Liver (tissue), 9 donors: ENCODE measurements around the gene AEBP2. TPM values are rescaled to one million over a fixed set of nuclear protein-coding genes. Genes with fewer than 3 reads are reported as not detected.

ENCODE experiments used
- DNase-seq: peaks from one replicate; pipeline ENCODE4 v3.0.0-alpha.2; 2017; ENCODE audit warnings: low spot score
- H3K27ac ChIP-seq, 2 donors: one replicate each; pipeline ENCODE4 v1.7.0; 2013; ENCODE audit warnings: inconsistent platforms in 2 of 2, low read length in 2 of 2, control low read depth in 1 of 2, low read depth in 1 of 2, mild to moderate bottlenecking in 1 of 2
- H3K27me3 ChIP-seq, 4 donors: one replicate each; pipeline versions ENCODE4 v1.6.1 to v1.7.0; 2013; ENCODE audit warnings: low read length in 3 of 4, inconsistent platforms in 1 of 4, mild to moderate bottlenecking in 1 of 4, moderate library complexity in 1 of 4; ENCODE audit not compliant: control insufficient read depth in 4 of 4, insufficient read depth in 4 of 4
- H3K36me3 ChIP-seq, 4 donors: one replicate each; pipeline versions ENCODE4 v1.6.1 to v1.7.0; 2013; ENCODE audit warnings: low read length in 3 of 4, mild to moderate bottlenecking in 3 of 4, low read depth in 1 of 4, moderate library complexity in 1 of 4; ENCODE audit not compliant: control insufficient read depth in 4 of 4, insufficient read depth in 3 of 4
- H3K4me1 ChIP-seq, 4 donors: one replicate each; pipeline versions ENCODE4 v1.6.1 to v1.7.0; 2013; ENCODE audit warnings: low read length in 3 of 4, mild to moderate bottlenecking in 3 of 4, moderate library complexity in 1 of 4; ENCODE audit not compliant: control insufficient read depth in 4 of 4, insufficient read depth in 4 of 4
- H3K4me3 ChIP-seq, 3 donors: one replicate each; pipeline versions ENCODE4 v1.6.1 to v1.7.0; 2013; ENCODE audit warnings: low read length in 3 of 3, control low read depth in 1 of 3, low read depth in 1 of 3, mild to moderate bottlenecking in 1 of 3
- H3K9ac ChIP-seq, 2 donors: one replicate each; pipeline ENCODE4 v1.7.0; 2013; ENCODE audit warnings: low read length in 2 of 2, mild to moderate bottlenecking in 2 of 2, moderate library complexity in 2 of 2, control low read depth in 1 of 2, low read depth in 1 of 2
- H3K9me3 ChIP-seq, 4 donors: one replicate each; pipeline versions ENCODE4 v1.6.1 to v1.7.0; 2013; ENCODE audit warnings: low read length in 3 of 4; ENCODE audit not compliant: control insufficient read depth in 4 of 4
- EGR1 ChIP-seq, 2 donors: IDR thresholded peaks; 2 replicates each; pipeline ENCODE4 v1.6.1; 2016 to 2018; ENCODE audit warnings: antibody characterized with exemption in 2 of 2, low read depth in 2 of 2
- FOXA1 ChIP-seq: IDR thresholded peaks from 2 replicates; pipeline ENCODE4 v1.6.1; 2016; ENCODE audit warnings: antibody characterized with exemption
- FOXA2 ChIP-seq: IDR thresholded peaks from 2 replicates; pipeline ENCODE4 v1.6.1; 2016; ENCODE audit warnings: antibody characterized with exemption
- GABPA ChIP-seq, 2 donors: IDR thresholded peaks in 1 of 2; conservative IDR thresholded peaks in 1 of 2; 2 replicates each; pipeline ENCODE4 v1.6.1; 2016; ENCODE audit warnings: antibody characterized with exemption in 2 of 2, mild to moderate bottlenecking in 1 of 2, moderate library complexity in 1 of 2
- HNF4A ChIP-seq, 2 donors: conservative IDR thresholded peaks; 2 replicates each; pipeline ENCODE4 v1.6.1; 2016; ENCODE audit warnings: antibody characterized with exemption in 2 of 2, mild to moderate bottlenecking in 2 of 2
- HNF4G ChIP-seq: IDR thresholded peaks from 2 replicates; pipeline ENCODE4 v1.6.1; 2016; ENCODE audit warnings: antibody characterized with exemption
- JUND ChIP-seq, 2 donors: IDR thresholded peaks; 2 replicates each; pipeline ENCODE4 v1.6.1; 2016; ENCODE audit warnings: antibody characterized with exemption in 2 of 2
- NR2F2 ChIP-seq: IDR thresholded peaks from 2 replicates; pipeline ENCODE4 v1.6.1; 2016; ENCODE audit warnings: antibody characterized with exemption
- RAD21 ChIP-seq, 2 donors: IDR thresholded peaks; 2 replicates each; pipeline ENCODE4 v1.6.1; 2016; ENCODE audit warnings: antibody characterized with exemption in 2 of 2, mild to moderate bottlenecking in 2 of 2
- RXRA ChIP-seq, 2 donors: IDR thresholded peaks; 2 replicates each; pipeline ENCODE4 v1.6.1; 2017 to 2018; ENCODE audit warnings: antibody characterized with exemption in 2 of 2, mild to moderate bottlenecking in 1 of 2
- SP1 ChIP-seq: IDR thresholded peaks from 2 replicates; pipeline ENCODE4 v1.6.1; 2018; ENCODE audit warnings: antibody characterized with exemption, mild to moderate bottlenecking
- TAF1 ChIP-seq: conservative IDR thresholded peaks from 2 replicates; pipeline ENCODE4 v1.6.1; 2016; ENCODE audit warnings: antibody characterized with exemption, mild to moderate bottlenecking
- YY1 ChIP-seq: IDR thresholded peaks from 2 replicates; pipeline ENCODE4 v1.6.1; 2016; ENCODE audit warnings: antibody characterized with exemption, mild to moderate bottlenecking
- WGBS: extraction: QIAGEN DNeasy Blood & Tissue Kit; methylation state at CpG from one replicate; pipeline ENCODE4 v1.1.7; 2013; 5-methylcytosine and 5-hydroxymethylcytosine counted together
- polyA plus RNA-seq, 2 donors: library from polyadenylated mRNA; stranded (reverse) in 1 of 2; unstranded in 1 of 2; fragments of 200-250 nt in 1 of 2; fragments of >200 nt in 1 of 2; fragmentation: Nextera tagmentation in 1 of 2; extraction: Ambion mirVana in 1 of 2; gene quantifications; one replicate each; pipeline versions ENCODE4 v1.2.1 to v1.2.3, GENCODE V29; 2013 to 2015
- total RNA-seq, 2 donors: library from RNA; depleted of rRNA; stranded (reverse); fragments of >200 nt; gene quantifications; one replicate each; pipeline ENCODE4 v1.2.3, GENCODE V29; 2014
- TF ChIP-seq, protein P1 (sequence below): IDR thresholded peaks from 2 replicates; pipeline ENCODE4 v1.6.1; 2016; ENCODE audit warnings: antibody characterized with exemption
- TF ChIP-seq, protein P2 (sequence below): IDR thresholded peaks from 2 replicates; pipeline ENCODE4 v1.6.1; 2016; ENCODE audit warnings: antibody characterized with exemption
- TF ChIP-seq, protein P3 (sequence below): IDR thresholded peaks from 2 replicates; pipeline ENCODE4 v1.6.1; 2016; ENCODE audit warnings: antibody characterized with exemption
- TF ChIP-seq, protein P4 (sequence below): fragments of 150-350 bp; IDR thresholded peaks from 2 replicates; pipeline ENCODE4 v1.5.1; 2017; ENCODE audit warnings: improper control_type of control experiment, low read depth, low read length; ENCODE audit not compliant: missing input control
- TF ChIP-seq, protein P5 (sequence below): IDR thresholded peaks from 2 replicates; pipeline ENCODE4 v1.6.1; 2016; ENCODE audit warnings: antibody characterized with exemption, mild to moderate bottlenecking
- donor health status: healthy.
- donor health status: healthy.
- donor health status: healthy.
- donor health status: healthy.
- donor health status: healthy.

AEBP2 gene
- total and polyA plus RNA-seq, 4 donors: 4.6 to 18.8 (median 8.9) TPM

DNA sequence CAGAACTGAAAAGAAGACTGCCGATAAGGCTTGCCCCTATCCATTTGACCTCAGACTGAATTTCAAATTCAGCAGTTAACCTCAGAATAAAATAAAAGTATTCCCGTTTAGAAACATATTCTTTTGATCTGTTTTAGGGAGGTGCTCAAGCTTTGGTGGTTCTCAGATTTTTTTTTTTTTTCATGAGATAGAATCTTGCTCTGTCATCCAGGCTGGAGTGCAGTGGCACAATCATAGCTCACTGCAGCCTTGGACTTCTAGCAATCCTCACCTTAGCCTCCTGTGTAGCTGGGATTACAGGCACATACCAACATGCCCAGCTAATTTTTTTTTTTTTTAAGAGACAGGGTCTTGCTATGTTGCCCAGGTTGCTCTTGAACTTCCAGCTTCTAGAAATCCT, 15.5 kb downstream of the AEBP2 start:
- Histone ChIP-seq H3K9me3 (no peaks in the 10 kb centered on the region), H3K36me3 (no peaks in the 10 kb centered on the region), H3K9ac (no peak overlapping the region), H3K4me1 (peaks cover 0 to 3% (median 0%) of the 10 kb centered on the region in 4 donors), H3K27me3 (no peaks in the 10 kb centered on the region), H3K27ac (no peak overlapping the region), H3K4me3 (no peak overlapping the region)
- no peak for DNase-seq
- WGBS: 92% methylated on average over 2 of the region's 2 CpGs
- no peak for TF ChIP-seq GABPA (IDR thresholded peaks at IDR 0.05 in 1 of 2, conservative IDR thresholded peaks at IDR 0.05 in 1 of 2)
- TF ChIP-seq YY1: no peak
- no peak for TF ChIP-seq EGR1 (IDR thresholded peaks at IDR 0.05; ENCODE audit: low read depth in 2 of 2)
- TF ChIP-seq, protein P1, sequence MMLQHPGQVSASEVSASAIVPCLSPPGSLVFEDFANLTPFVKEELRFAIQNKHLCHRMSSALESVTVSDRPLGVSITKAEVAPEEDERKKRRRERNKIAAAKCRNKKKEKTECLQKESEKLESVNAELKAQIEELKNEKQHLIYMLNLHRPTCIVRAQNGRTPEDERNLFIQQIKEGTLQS: no peak
- TF ChIP-seq, protein P2, sequence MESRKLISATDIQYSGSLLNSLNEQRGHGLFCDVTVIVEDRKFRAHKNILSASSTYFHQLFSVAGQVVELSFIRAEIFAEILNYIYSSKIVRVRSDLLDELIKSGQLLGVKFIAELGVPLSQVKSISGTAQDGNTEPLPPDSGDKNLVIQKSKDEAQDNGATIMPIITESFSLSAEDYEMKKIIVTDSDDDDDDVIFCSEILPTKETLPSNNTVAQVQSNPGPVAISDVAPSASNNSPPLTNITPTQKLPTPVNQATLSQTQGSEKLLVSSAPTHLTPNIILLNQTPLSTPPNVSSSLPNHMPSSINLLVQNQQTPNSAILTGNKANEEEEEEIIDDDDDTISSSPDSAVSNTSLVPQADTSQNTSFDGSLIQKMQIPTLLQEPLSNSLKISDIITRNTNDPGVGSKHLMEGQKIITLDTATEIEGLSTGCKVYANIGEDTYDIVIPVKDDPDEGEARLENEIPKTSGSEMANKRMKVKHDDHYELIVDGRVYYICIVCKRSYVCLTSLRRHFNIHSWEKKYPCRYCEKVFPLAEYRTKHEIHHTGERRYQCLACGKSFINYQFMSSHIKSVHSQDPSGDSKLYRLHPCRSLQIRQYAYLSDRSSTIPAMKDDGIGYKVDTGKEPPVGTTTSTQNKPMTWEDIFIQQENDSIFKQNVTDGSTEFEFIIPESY: no peak
- no peak for TF ChIP-seq FOXA1
- no peak for TF ChIP-seq SP1
- TF ChIP-seq FOXA2: no peak
- TF ChIP-seq, protein P3, sequence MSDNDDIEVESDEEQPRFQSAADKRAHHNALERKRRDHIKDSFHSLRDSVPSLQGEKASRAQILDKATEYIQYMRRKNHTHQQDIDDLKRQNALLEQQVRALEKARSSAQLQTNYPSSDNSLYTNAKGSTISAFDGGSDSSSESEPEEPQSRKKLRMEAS: no peak
- TF ChIP-seq, protein P4, sequence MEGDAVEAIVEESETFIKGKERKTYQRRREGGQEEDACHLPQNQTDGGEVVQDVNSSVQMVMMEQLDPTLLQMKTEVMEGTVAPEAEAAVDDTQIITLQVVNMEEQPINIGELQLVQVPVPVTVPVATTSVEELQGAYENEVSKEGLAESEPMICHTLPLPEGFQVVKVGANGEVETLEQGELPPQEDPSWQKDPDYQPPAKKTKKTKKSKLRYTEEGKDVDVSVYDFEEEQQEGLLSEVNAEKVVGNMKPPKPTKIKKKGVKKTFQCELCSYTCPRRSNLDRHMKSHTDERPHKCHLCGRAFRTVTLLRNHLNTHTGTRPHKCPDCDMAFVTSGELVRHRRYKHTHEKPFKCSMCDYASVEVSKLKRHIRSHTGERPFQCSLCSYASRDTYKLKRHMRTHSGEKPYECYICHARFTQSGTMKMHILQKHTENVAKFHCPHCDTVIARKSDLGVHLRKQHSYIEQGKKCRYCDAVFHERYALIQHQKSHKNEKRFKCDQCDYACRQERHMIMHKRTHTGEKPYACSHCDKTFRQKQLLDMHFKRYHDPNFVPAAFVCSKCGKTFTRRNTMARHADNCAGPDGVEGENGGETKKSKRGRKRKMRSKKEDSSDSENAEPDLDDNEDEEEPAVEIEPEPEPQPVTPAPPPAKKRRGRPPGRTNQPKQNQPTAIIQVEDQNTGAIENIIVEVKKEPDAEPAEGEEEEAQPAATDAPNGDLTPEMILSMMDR: no peak
- TF ChIP-seq, protein P5, sequence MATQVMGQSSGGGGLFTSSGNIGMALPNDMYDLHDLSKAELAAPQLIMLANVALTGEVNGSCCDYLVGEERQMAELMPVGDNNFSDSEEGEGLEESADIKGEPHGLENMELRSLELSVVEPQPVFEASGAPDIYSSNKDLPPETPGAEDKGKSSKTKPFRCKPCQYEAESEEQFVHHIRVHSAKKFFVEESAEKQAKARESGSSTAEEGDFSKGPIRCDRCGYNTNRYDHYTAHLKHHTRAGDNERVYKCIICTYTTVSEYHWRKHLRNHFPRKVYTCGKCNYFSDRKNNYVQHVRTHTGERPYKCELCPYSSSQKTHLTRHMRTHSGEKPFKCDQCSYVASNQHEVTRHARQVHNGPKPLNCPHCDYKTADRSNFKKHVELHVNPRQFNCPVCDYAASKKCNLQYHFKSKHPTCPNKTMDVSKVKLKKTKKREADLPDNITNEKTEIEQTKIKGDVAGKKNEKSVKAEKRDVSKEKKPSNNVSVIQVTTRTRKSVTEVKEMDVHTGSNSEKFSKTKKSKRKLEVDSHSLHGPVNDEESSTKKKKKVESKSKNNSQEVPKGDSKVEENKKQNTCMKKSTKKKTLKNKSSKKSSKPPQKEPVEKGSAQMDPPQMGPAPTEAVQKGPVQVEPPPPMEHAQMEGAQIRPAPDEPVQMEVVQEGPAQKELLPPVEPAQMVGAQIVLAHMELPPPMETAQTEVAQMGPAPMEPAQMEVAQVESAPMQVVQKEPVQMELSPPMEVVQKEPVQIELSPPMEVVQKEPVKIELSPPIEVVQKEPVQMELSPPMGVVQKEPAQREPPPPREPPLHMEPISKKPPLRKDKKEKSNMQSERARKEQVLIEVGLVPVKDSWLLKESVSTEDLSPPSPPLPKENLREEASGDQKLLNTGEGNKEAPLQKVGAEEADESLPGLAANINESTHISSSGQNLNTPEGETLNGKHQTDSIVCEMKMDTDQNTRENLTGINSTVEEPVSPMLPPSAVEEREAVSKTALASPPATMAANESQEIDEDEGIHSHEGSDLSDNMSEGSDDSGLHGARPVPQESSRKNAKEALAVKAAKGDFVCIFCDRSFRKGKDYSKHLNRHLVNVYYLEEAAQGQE: no peak
- TF ChIP-seq RXRA (IDR thresholded peaks at IDR 0.05): no peak
- TF ChIP-seq NR2F2: no peak
- TF ChIP-seq RAD21 (IDR thresholded peaks at IDR 0.05): no peak
- no peak for TF ChIP-seq TAF1
- no peak for TF ChIP-seq HNF4G
- no peak for TF ChIP-seq HNF4A (conservative IDR thresholded peaks at IDR 0.05)
- no peak for TF ChIP-seq JUND (IDR thresholded peaks at IDR 0.05)
